Kidney (tissue), 14 donors: Measurements from ENCODE around the gene FUCA1. TPM values are rescaled to one million over a fixed set of nuclear protein-coding genes. Genes with fewer than 3 reads are reported as not detected.

ENCODE experiments used
- DNase-seq, 5 donors: peaks; one replicate each; pipeline ENCODE4 v3.0.0-alpha.2; 2013 to 2020
- FAIRE-seq: peaks from 2 replicates; lab custom pipeline; 2012; peaks lifted over from hg19 to GRCh38; lab: Jason Lieb, UNC
- H3K27ac ChIP-seq, 2 donors: one replicate each; pipeline ENCODE4 v1.7.0; 2013; ENCODE audit warnings: low read depth in 2 of 2, low read length in 2 of 2, inconsistent platforms in 1 of 2
- H3K27me3 ChIP-seq: one replicate; pipeline ENCODE4 v1.7.1; 2013; ENCODE audit warnings: low read length, inconsistent platforms; ENCODE audit not compliant: control insufficient read depth, insufficient read depth
- H3K36me3 ChIP-seq, 3 donors: one replicate each; pipeline versions ENCODE4 v1.7.0 to v1.7.1; 2013; ENCODE audit warnings: low read length in 3 of 3, control low read depth in 1 of 3, inconsistent platforms in 1 of 3; ENCODE audit not compliant: insufficient read depth in 3 of 3, control insufficient read depth in 2 of 3
- H3K4me1 ChIP-seq, 3 donors: one replicate each; pipeline versions ENCODE4 v1.7.0 to v1.7.1; 2013; ENCODE audit warnings: low read length in 3 of 3, inconsistent platforms in 1 of 3, low read depth in 1 of 3; ENCODE audit not compliant: control insufficient read depth in 2 of 3, insufficient read depth in 2 of 3
- H3K4me3 ChIP-seq, 3 donors: one replicate each; pipeline versions ENCODE4 v1.7.0 to v1.8.1; 2013; ENCODE audit warnings: low read length in 3 of 3, control low read depth in 1 of 3, inconsistent platforms in 1 of 3
- H3K9ac ChIP-seq, 3 donors: one replicate each; pipeline versions ENCODE4 v1.7.0 to v1.7.1; 2013; ENCODE audit warnings: low read length in 3 of 3, control low read depth in 1 of 3, inconsistent platforms in 1 of 3
- H3K9me3 ChIP-seq, 3 donors: one replicate each; pipeline versions ENCODE4 v1.7.0 to v1.7.1; 2013; ENCODE audit warnings: low read length in 3 of 3, control low read depth in 1 of 3, inconsistent platforms in 1 of 3; ENCODE audit not compliant: control insufficient read depth in 2 of 3, insufficient read depth in 1 of 3
- intact Hi-C: fragments of 100-400 bp; cut with DNase I; formaldehyde crosslinking; loops from one replicate; pipeline ENCODE4 v1.11.1; 2022
- polyA plus RNA-seq: library from polyadenylated mRNA; stranded (reverse); fragments of 350-450 nt; fragmentation: Illumina TruSeq; extraction: RNeasy Lipid Tissue Mini Kit (QIAGEN cat#74804); gene quantifications from one replicate; pipeline ENCODE4 v1.2.3, GENCODE V29; 2014; ENCODE audit warnings: low read depth, low replicate concordance; ENCODE audit not compliant: insufficient read depth
- total RNA-seq: library from RNA; stranded (reverse); fragmentation: NEBNext Ultra II Directional; extraction: Animal tissue kit (Norgen Biotek cat#: 25700); gene quantifications from one replicate; pipeline ENCODE4 v1.2.1, GENCODE V29; 2021
- TF ChIP-seq, protein P1 (sequence below): IDR thresholded peaks from 3 replicates; pipeline ENCODE4 v1.5.1; 2012; ENCODE audit warnings: mild to moderate bottlenecking, moderate library complexity, borderline replicate concordance; ENCODE audit not compliant: insufficient read depth; ENCODE audit errors: extremely low read depth
- donor health status: control.
- donor health status: control.
- donor health status: control.
- donor health status: control.
- donor health status: control.
- donor health status: DM: yes; HTN: yes; CAD: no.
- donor health status: Normal renal cell carcinoma (clear cell type).

FUCA1 gene
- total and polyA plus RNA-seq, 2 donors from 2014 or later, result 69.2 to 88.3 TPM

DNA sequence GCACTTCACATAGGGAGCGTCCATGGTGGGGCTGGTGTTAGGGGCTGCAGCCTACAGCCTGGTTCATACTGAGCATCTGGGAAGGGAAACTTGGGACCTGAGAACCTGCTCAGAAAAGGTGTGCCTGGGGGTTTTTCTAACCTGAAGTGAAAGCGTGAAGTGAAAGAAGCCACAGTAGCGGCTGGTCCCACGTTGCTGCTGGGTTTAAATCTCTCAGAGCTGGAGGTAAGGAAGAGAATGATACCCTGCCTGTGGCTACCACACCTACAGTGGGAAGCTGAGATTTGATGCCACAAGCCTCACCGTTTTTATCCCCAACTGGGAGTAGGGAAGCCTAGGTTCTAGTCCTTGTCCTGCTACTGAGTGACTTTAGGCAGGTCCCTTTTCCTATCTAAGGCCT, 21.0 kb upstream of the FUCA1 start:
- Histone ChIP-seq H3K4me1 (no peaks in the 10 kb centered on the region), H3K36me3 (no peaks in the 10 kb centered on the region), H3K9ac (no peak overlapping the region), H3K27me3 (no peaks in the 10 kb centered on the region), H3K27ac (no peak overlapping the region), H3K9me3 (no peaks in the 10 kb centered on the region), H3K4me3 (no peak overlapping the region)
- FAIRE-seq, result no peak
- DNase-seq, result no peak
- intact Hi-C loops, result no loop called here
- TF ChIP-seq, protein P1, sequence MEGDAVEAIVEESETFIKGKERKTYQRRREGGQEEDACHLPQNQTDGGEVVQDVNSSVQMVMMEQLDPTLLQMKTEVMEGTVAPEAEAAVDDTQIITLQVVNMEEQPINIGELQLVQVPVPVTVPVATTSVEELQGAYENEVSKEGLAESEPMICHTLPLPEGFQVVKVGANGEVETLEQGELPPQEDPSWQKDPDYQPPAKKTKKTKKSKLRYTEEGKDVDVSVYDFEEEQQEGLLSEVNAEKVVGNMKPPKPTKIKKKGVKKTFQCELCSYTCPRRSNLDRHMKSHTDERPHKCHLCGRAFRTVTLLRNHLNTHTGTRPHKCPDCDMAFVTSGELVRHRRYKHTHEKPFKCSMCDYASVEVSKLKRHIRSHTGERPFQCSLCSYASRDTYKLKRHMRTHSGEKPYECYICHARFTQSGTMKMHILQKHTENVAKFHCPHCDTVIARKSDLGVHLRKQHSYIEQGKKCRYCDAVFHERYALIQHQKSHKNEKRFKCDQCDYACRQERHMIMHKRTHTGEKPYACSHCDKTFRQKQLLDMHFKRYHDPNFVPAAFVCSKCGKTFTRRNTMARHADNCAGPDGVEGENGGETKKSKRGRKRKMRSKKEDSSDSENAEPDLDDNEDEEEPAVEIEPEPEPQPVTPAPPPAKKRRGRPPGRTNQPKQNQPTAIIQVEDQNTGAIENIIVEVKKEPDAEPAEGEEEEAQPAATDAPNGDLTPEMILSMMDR, result no peak

DNA sequence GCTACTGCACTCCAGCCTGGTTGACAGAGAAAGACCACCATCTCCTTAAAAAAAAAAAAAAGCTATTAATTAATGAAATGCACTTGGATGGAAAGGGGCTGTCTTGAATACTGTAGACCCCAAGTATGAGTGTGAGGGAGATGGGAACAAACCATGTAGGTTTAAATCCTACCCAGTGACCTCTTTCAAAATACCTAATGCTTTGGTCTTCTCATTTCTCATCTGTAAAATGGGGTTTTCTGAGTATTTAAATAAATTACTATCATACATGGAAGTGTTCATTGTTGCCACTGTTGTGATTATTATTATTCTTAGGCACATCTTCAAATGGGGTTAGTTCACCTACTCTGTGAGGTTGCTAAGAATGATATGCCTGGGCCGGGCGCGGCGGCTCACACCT, 17.1 kb upstream of the FUCA1 start:
- TF ChIP-seq, protein P1, result no peak
- FAIRE-seq, result no peak
- H3K27ac ChIP-seq, result no peak overlapping the region
- no peaks in the 10 kb centered on the region for H3K9me3 ChIP-seq
- no peaks in the 10 kb centered on the region for H3K27me3 ChIP-seq
- no peak for DNase-seq
- no peak overlapping the region for H3K4me3 ChIP-seq
- H3K9ac ChIP-seq, result no peak overlapping the region
- intact Hi-C loops, result no loop called here
- H3K36me3 ChIP-seq, result no peaks in the 10 kb centered on the region
- H3K4me1 ChIP-seq, result no peaks in the 10 kb centered on the region

DNA sequence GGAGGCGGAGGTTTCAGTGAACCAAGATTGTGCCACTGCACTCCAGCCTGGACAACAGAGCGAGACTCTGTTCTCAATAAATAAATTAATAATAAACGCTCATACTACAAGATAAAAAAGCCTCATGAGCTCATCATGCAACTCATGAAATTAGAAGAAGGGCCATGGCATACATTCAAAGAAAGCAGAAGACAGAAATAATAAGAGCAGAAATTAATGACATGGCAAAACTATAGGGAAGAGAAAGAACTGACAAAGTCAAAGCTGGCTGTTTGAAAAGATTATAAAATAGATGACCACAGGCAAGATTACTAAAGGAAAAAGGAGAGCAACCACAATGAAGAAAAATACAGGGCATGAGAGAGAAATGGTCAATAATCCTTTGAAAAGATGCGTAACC, 14.7 kb upstream of the FUCA1 start:
- Histone ChIP-seq H3K4me1 (no peaks in the 10 kb centered on the region), H3K9me3 (peaks cover 0 to 8% (median 3%) of the 10 kb centered on the region in 3 donors), H3K27me3 (no peaks in the 10 kb centered on the region), H3K4me3 (no peak overlapping the region), H3K27ac (no peak overlapping the region), H3K9ac (no peak overlapping the region), H3K36me3 (no peaks in the 10 kb centered on the region)
- TF ChIP-seq, protein P1, result no peak
- no peak for DNase-seq
- intact Hi-C loops, result no loop called here
- FAIRE-seq, result no peak

DNA sequence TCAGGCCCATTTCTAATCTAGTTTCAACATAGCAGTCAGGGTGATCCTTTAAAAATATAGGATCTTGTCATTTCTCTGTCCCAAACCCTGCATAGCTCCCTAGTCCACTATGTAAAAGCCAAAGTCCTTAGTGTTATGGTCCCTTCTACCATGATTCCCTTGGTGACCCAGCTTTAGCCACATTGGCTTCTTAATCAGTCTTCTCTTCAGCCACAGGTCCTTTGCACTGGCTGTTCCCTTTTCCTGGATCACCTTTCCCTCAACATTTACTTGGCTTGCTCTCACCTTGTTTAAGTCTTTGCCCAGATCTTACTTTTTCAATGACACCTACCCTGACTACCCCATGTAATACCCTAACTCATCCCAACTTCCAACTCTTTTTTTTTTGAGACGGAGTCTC, 11.7 kb upstream of the FUCA1 start:
- H3K9me3 ChIP-seq, result peaks cover 0 to 10% (median 3%) of the 10 kb centered on the region in 3 donors
- no peak overlapping the region for H3K4me3 ChIP-seq
- no peaks in the 10 kb centered on the region for H3K4me1 ChIP-seq
- no peak overlapping the region for H3K27ac ChIP-seq
- intact Hi-C loops, result no loop called here
- no peak for FAIRE-seq
- DNase-seq, result no peak
- TF ChIP-seq, protein P1, result no peak
- H3K27me3 ChIP-seq, result no peaks in the 10 kb centered on the region
- no peak overlapping the region for H3K9ac ChIP-seq
- no peaks in the 10 kb centered on the region for H3K36me3 ChIP-seq
